RKO (cell line): ENCODE data around the gene RASGRF2.

Experiments
- DNase-seq: peaks from one replicate; pipeline ENCODE4 v3.0.0-alpha.2; 2016; ENCODE audit warnings: low spot score

The RASGRF2 gene

GRCh38 chr5:81208904-81209303 lies 248.7 kb downstream of the RASGRF2 start:
- peak; percentile 57 for DNase-seq

GRCh38 chr5:81209386-81209785 lies 249.2 kb downstream of the RASGRF2 start:
- no peak for DNase-seq

GRCh38 chr5:81209869-81210493 lies 249.8 kb downstream of the RASGRF2 start:
- DNase-seq, result no peak

- no peak for DNase-seq
These were observed 252.1 kb downstream of the RASGRF2 start for GRCh38 chr5:81212211-81212751.

- DNase-seq, result no peak
These were observed 252.9 kb downstream of the RASGRF2 start for GRCh38 chr5:81213070-81213469.

GRCh38 chr5:81214848-81215247 lies 254.7 kb downstream of the RASGRF2 start:
- DNase-seq, result no peak

- DNase-seq, result no peak
These were observed 256.0 kb downstream of the RASGRF2 start for GRCh38 chr5:81216152-81216551.

GRCh38 chr5:81219389-81219788 lies 259.2 kb downstream of the RASGRF2 start:
- DNase-seq, result no peak

GRCh38 chr5:81222285-81222684 lies 262.1 kb downstream of the RASGRF2 start:
- no peak for DNase-seq

- no peak for DNase-seq
These were observed 265.3 kb downstream of the RASGRF2 start for GRCh38 chr5:81225463-81225862.

GRCh38 chr5:81226286-81226685 lies 266.1 kb downstream of the RASGRF2 start:
- no peak for DNase-seq

- no peak for DNase-seq
These were observed 266.8 kb downstream of the RASGRF2 start for GRCh38 chr5:81226949-81227348.

GRCh38 chr5:81228084-81228483 lies 267.9 kb downstream of the RASGRF2 start:
- no peak for DNase-seq

GRCh38 chr5:81230416-81230815 lies 270.3 kb downstream of the RASGRF2 start:
- no peak for DNase-seq

GRCh38 chr5:81232464-81233079 lies 272.4 kb downstream of the RASGRF2 start:
- DNase-seq, result no peak

GRCh38 chr5:81233080-81233634 lies 273.0 kb downstream of the RASGRF2 start, which contains the start of gene CKMT2:
Gene CKMT2 (plus strand): TSS chr5:81233322. CDS start chr5:81251133, 17,811 bp downstream.
- no peak for DNase-seq

GRCh38 chr5:81234299-81234698 lies 274.1 kb downstream of the RASGRF2 start:
- no peak for DNase-seq

- no peak for DNase-seq
These were observed 274.6 kb downstream of the RASGRF2 start for GRCh38 chr5:81234801-81235200.

GRCh38 chr5:81235287-81236072 lies 275.3 kb downstream of the RASGRF2 start:
- no peak for DNase-seq

GRCh38 chr5:81238460-81238859 lies 278.3 kb downstream of the RASGRF2 start:
- DNase-seq, result no peak

- no peak for DNase-seq
These were observed 279.4 kb downstream of the RASGRF2 start for GRCh38 chr5:81239613-81240012.

- DNase-seq, result no peak
These were observed 280.8 kb downstream of the RASGRF2 start for GRCh38 chr5:81241001-81241400.
